ENCODE results near the gene NOX3.

NOX3 gene

DNA sequence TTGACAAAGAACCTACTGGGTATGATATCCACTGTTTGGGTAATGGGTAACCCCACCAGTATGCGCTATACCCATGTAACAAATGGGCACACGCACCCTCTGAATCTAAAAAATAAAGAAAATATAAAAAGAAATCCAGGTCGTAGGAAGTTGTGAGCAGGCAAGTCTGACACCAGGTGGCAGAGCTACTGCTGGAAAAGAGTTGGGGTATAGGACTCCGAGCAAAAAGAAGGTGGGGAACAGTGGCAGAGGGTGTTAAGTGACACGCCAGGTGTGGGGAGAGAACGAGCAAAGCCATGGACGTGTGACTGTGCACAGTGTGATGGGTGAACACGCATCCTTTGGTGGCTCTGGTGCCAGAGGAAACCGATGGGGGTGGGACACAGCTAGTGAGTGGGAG, 46.7 kb downstream of the NOX3 start:
- no peak for TF ChIP-seq ZNF274 (IDR thresholded peaks at IDR 0.05; ENCODE audit: low read depth, low read length)

DNA sequence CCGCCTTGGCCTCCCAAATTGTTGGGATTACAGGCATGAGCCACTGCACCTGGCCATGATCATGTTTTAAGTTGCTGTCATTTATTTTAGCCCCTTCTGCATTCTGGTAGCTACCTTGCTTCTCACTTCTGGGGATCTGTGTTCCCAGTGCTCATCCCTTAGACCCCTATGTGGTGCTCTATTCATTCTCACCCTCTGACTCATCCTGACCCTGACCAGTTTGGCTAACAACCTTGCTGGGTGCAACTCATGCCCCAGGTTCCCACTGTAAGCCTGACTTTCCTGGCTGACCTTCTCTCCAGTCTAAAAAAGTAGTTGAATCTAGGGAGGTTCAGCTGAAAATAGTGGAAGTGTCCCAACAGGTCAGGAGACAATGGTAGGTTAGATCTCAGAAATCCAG, 47.4 kb downstream of the NOX3 start:
- no peak overlapping the region for H3K4me3 ChIP-seq (ENCODE audit: low read length)
- TF ChIP-seq ZNF274 (IDR thresholded peaks at IDR 0.05; ENCODE audit: low read depth, low read length), result no peak

More for the DNA sequence above, 46.7 kb downstream of the NOX3 start:
- H3K4me3 ChIP-seq (ENCODE audit: low read length), result no peak overlapping the region

DNA sequence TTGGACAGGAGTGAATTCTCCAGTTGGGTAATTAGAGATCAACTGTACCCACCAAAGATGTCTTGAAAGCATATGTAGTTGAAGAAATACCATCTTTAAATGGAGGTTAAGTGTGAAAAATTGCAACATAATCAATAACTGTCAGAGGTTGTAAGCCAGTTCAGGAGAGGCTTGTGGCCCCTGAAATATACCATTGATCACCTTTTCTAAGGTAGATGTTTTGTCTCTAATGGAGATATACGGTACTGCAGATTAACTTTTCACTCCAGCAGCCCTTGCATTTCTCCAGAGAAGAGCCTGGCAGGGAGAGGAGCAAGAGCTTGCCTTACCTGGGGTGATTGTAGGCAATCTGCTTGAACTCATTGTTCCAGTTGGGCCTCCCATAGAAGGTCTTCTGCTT, 48.8 kb downstream of the NOX3 start:
- TF ChIP-seq ZNF274 (IDR thresholded peaks at IDR 0.05; ENCODE audit: low read depth, low read length), result no peak
- no peak overlapping the region for H3K4me3 ChIP-seq (ENCODE audit: low read length)

DNA sequence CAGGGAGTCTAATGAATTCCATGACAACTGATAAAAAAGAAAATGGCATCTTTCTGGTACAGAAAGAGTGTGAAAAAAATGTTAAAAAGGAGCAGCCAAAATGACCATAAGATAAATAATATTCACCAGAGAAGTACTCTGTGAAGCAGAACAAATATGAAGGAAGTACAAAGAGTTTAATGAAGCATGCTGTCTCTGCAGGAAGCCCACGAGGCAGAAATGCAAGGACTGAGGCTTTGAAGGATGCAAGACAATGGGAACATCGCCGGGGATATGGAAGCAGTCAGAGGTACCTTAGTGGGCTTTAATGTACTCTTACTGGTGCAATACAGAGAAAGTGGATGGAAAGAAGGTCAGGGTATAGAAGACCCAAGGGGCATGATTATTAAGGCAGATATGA, 50.7 kb downstream of the NOX3 start:
- no peak overlapping the region for H3K4me3 ChIP-seq (ENCODE audit: low read length)

DNA sequence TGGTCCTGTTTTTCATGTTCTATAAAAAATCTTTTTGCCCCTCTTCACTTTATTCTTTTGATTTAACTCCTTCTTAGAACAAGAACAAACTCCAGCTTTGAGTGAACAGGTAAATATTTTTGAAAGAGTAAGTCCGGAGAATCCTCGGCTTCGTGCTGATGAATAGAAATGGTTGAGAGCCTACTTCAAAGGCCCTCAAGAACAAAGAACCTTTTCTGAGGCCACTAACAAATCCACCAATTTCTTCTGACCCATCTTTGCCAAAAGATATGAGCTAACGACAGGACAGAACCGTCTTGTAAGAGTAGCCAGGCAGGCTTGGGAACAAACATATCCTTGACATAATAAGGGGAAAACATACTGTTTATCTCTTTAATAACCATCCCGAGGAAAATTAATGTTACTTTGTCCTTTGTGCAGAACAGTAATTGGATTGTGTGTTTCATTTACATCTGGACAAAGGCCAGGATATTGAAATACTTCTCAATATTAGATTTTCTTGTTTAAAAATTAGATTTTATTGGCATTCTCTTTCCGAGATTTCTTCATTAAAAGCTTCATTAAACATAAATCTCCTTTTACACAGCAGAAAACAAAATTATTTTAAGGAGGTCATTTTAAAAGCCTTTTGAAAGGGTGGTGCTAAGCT, 52.9 kb downstream of the NOX3 start:
- no peak for TF ChIP-seq ZNF274 (IDR thresholded peaks at IDR 0.05; ENCODE audit: low read depth, low read length)
- H3K4me3 ChIP-seq (ENCODE audit: low read length), result no peak overlapping the region

More for the DNA sequence above, 50.7 kb downstream of the NOX3 start:
- no peak for TF ChIP-seq ZNF274 (IDR thresholded peaks at IDR 0.05; ENCODE audit: low read depth, low read length)

DNA sequence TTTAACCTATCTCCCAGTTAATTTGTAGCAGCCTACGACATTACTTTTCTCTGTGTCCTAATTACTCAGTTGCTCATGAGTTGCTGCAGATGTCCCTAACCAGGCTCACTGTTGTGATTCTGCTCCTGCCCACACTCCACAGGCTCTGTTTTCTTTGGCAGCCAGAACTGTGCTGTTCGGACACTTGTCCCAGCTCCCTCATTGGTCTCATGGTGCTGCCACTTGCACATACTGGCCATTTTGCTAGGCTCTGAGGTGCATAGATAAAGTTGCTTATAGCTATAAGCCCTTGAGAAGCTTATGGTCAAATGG, 55.0 kb downstream of the NOX3 start:
- no peak overlapping the region for H3K4me3 ChIP-seq (ENCODE audit: low read length)
- TF ChIP-seq ZNF274 (IDR thresholded peaks at IDR 0.05; ENCODE audit: low read depth, low read length), result no peak

DNA sequence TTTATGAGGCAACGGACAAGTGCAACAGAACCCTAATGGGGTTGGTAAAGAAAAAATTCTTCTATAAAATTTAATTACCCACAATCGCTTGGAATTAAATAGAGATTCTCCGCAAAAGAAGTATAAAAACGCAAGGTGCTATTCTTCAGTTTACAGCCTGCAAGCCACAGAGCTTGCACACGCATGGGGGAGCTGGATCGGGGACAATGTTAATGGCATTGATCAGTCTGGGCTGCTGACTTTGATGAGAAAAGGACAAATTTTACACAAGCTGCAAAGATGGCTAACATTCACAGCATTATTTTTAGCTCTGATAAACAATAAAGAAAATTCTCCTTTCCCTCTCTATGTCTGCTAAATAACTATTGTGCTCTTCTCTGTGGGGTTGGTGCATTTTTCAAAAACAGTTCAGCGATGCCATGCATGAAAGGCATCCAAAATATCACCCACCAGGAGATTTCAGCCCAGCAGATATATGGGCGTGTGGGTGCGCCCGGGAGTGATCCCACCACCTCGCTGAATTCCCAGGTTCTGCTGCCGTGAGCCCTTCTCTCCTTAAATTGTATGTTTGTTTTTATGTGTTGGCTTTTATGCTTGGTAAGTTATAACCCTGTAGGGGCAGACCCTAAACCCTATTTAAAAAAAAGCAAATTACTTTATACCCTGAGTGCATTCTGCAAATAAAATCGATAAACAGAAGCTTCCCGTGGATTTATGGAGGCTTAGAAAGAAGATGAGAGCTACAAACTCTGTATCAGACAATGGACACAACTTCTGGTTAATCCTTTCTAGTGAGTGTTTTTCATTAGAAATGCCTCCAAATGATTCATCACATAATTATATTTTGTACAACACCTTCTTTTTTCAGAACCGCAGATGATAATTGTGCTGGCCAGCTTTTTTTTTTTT, 55.6 kb downstream of the NOX3 start:
- no peak overlapping the region for H3K4me3 ChIP-seq (ENCODE audit: low read length)
- no peak for TF ChIP-seq ZNF274 (IDR thresholded peaks at IDR 0.05; ENCODE audit: low read depth, low read length)

DNA sequence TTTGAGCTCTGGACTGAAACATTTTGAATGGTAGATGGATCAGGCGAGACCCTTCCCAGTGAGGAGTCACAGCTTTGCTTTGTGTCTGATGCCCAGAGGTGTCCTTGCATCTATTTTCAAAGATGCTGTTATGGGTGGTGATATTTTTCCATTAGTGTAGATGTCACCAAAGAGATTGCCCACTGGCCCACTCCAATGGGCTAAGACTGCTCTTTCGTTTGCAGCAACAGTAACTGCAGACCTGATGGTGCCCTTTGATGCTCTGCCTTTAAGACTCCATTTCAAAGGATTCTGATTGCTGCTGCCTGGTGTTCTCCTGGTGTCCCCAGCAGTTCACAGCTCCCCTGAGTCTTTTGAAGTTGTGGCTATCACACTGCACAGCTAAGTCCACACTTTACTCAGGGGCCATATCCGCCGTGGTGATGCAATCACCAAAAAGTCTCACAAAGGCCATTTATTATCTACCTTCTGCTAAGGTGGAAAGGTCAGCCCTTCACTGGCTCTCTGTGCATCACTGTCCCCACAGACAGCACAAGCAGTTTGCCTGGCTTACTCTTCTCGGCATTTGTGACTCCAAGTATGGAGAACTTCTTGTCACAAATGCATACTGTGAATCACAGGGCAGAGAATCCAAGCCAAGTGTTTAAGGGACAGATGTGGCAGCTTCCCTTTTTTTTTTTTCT, 56.4 kb downstream of the NOX3 start:
- no peak overlapping the region for H3K4me3 ChIP-seq (ENCODE audit: low read length)
- TF ChIP-seq ZNF274 (IDR thresholded peaks at IDR 0.05; ENCODE audit: low read depth, low read length), result no peak

DNA sequence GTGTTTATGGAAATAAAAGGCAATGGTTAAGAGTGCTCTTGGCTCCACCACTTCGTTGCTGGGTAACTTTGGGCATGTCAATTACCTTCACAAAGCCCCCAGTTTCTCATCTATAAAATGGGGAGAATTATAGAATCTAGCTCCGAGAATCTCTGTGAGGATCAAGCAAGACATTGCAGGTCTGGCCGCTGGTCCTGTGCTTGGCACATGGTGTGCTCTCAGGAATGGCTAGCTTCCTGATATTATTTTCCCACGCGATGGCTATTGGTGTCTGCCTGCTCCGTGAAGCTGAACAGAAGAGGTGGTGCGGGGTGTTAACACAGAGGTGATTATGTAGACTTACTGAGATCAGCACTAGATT, 57.0 kb downstream of the NOX3 start:
- TF ChIP-seq ZNF274 (IDR thresholded peaks at IDR 0.05; ENCODE audit: low read depth, low read length), result no peak
- no peak overlapping the region for H3K4me3 ChIP-seq (ENCODE audit: low read length)

DNA sequence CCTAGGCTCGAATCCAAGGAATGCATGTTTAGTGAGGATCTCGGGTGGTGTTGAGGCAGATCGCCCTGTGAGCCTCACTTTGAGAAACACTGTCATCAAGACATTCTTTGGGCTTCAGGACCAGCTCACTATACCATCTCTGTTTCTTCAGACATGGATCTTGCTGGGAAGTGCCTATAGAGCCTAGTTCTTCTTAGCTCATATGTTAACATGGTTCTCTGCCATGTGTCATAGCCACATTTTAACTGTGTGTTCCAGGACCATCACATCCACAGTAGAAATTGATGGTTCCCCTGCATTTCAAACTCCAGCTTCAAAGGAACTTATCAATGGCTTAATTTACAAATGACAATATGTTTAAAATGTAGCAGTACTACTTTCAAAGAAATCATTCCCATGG, 57.4 kb downstream of the NOX3 start:
- no peak overlapping the region for H3K4me3 ChIP-seq (ENCODE audit: low read length)
- no peak for TF ChIP-seq ZNF274 (IDR thresholded peaks at IDR 0.05; ENCODE audit: low read depth, low read length)

DNA sequence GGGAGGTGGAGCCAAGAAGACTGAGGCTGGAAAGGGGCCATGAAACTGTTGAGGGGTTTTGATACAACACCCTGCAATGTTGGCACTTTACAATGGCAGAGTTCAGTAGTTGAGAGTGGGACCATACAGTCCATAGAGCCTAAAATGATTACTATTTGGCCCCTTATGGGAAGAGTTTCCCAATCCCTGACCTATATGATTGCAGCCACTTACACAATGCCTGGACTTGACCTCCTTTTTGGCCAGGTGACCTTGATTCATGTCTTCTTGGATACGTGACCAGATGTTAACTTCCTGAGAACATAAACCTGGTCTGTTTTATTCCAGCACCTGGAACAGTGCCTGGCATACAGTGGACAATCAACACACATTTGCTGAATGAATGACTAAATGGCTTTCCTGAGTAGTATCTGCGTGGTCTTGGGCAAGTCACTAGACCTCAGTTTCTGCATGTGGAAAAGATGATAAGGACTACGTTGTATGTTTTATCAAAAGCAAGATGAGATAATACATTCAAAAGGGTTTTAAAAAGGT, 58.4 kb downstream of the NOX3 start:
- TF ChIP-seq ZNF274 (IDR thresholded peaks at IDR 0.05; ENCODE audit: low read depth, low read length), result no peak

DNA sequence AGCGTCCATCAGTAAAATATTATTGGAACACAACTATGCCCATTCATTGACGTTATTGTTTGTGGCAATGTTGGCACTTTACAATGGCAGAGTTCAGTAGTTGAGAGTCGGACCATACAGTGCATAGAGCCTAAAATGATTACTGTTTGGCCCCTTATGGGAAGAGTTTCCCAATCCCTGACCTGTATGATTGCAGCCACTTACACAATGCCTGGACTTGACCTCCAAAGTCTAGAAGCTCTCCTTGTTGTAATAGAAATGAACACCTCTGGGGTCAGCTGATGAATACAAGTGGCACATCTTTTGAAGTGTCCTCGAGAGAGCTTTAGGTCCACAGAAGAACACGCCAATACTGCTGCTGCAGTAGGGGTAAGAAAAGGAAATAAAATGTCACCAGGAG, 59.0 kb downstream of the NOX3 start:
- no peak for TF ChIP-seq ZNF274 (IDR thresholded peaks at IDR 0.05; ENCODE audit: low read depth, low read length)
- no peak overlapping the region for H3K4me3 ChIP-seq (ENCODE audit: low read length)

More for the DNA sequence above, 58.4 kb downstream of the NOX3 start:
- no peak overlapping the region for H3K4me3 ChIP-seq (ENCODE audit: low read length)

DNA sequence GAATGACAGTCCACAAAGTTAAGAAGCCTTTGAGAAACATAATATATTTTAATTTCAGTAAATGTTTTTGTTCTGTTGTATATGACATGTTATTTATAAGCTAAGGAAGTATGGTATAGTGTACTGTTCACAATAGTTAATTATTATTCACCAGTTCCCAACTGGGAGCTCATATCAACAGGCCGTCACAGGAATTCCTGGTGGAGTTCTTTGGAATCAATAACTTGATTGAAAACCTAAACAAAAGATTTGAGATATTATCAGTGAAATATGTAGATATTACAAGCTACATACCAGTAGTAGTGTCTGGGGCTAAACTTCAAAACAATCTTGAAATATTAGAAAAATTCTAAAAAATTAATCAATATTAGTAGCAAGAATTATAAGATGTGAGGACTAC, 60.3 kb downstream of the NOX3 start:
- no peak overlapping the region for H3K4me3 ChIP-seq (ENCODE audit: low read length)
- TF ChIP-seq ZNF274 (IDR thresholded peaks at IDR 0.05; ENCODE audit: low read depth, low read length), result no peak

DNA sequence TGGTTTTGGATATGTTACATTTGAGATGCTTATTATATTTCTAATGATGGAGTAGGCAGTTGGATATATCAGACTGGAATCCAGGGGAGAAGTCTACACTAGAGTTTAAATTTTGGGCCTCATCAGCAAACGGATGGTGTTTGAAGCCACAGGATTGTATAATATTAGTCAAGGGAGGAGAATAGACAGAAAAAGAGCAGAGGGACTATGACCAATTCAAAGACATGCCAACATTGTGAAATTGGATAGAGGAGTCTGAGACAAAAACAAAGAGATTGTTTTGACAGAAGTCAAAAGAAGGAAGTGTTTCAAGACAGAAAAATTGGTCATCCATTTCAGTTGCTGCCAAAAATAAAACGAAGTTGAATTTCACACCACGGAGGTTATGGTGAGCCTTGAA, 66.5 kb downstream of the NOX3 start:
- TF ChIP-seq ZNF274 (IDR thresholded peaks at IDR 0.05; ENCODE audit: low read depth, low read length), result no peak
- H3K4me3 ChIP-seq (ENCODE audit: low read length), result no peak overlapping the region

DNA sequence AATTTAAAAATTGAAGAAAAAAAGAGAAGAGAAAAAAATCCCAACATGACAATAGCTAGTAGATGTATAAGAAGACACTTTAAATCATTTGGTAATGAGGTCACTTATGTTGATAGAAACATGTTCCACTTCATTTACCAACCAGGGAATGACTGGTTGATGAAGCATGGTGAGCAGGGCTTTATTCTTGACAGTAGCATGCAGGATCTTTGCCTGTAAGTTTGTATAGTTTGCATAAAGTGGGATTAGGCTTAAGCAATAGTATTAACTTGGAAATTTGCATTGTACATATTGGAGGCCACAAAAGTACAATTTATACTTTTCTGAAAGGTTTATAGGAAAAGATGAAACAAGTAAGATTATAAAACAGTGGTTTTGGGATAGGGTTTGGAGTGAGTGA, 67.0 kb downstream of the NOX3 start:
- no peak overlapping the region for H3K4me3 ChIP-seq (ENCODE audit: low read length)
- TF ChIP-seq ZNF274 (IDR thresholded peaks at IDR 0.05; ENCODE audit: low read depth, low read length), result no peak

All from GM08714 (cell line).